H1 (cell line): ENCODE results near the gene LAIR1. TPM values are rescaled to one million over a fixed set of nuclear protein-coding genes. Genes with fewer than 3 reads are reported as not detected.
"Not testable (repeated sequence)": the region's sequence is repeated elsewhere in the genome, so short reads cannot be mapped to it uniquely, and the experiment has no call there.

Experiments used
- CTCF ChIA-PET: fragments of 300-600 bp; sonication (Branson Sonifier 250); formaldehyde crosslinking; loops from one replicate; lab custom pipeline; 2021; ENCODE audit not compliant: partially characterized antibody; lab: Charles Lee
- POLR2A ChIA-PET: fragments of 300-600 bp; sonication (Branson Sonifier 250); formaldehyde crosslinking; loops from one replicate; lab custom pipeline; 2021; ENCODE audit warnings: inconsistent platforms; ENCODE audit not compliant: partially characterized antibody; lab: Charles Lee
- DNase-seq, 2 experiments: peaks; one replicate each; pipeline versions ENCODE4 v3.0.0 to v3.0.0-alpha.2; 2010 to 2022; ENCODE audit warnings: low spot score in 2 of 2, low read depth in 1 of 2, mixed read lengths in 1 of 2
- FAIRE-seq: peaks from 2 replicates; lab custom pipeline; 2011; peaks lifted over from hg19 to GRCh38; lab: Jason Lieb, UNC
- H2AFZ ChIP-seq: 2 replicates; pipeline ENCODE4 v1.8.1; 2012; ENCODE audit warnings: low read length, inconsistent platforms
- H2AK5ac ChIP-seq: 2 replicates; pipeline ENCODE4 v1.6.1; 2013; ENCODE audit warnings: low read depth, low read length
- H2BK120ac ChIP-seq: replicated peaks from 2 replicates; pipeline ENCODE3; 2013; ENCODE audit warnings: low read depth, low read length, inconsistent platforms
- H2BK12ac ChIP-seq: 2 replicates; pipeline ENCODE4 v1.6.1; 2013; ENCODE audit warnings: low read depth, low read length
- H2BK15ac ChIP-seq: 2 replicates; pipeline ENCODE4 v1.6.1; 2013; ENCODE audit warnings: low read length
- H2BK20ac ChIP-seq: 2 replicates; pipeline ENCODE4 v1.6.1; 2013; ENCODE audit warnings: low read length
- H2BK5ac ChIP-seq: 2 replicates; pipeline ENCODE4 v1.6.1; 2013; ENCODE audit warnings: low read depth, low read length
- H3K14ac ChIP-seq: 2 replicates; pipeline ENCODE4 v1.6.1; 2013; ENCODE audit warnings: inconsistent platforms; ENCODE audit not compliant: insufficient read length
- H3K18ac ChIP-seq: 2 replicates; pipeline ENCODE4 v1.6.1; 2013; ENCODE audit warnings: low read length; ENCODE audit errors: extremely low read depth
- H3K23ac ChIP-seq: 2 replicates; pipeline ENCODE4 v1.6.1; 2013; ENCODE audit warnings: inconsistent platforms; ENCODE audit not compliant: insufficient read length
- H3K23me2 ChIP-seq: 2 replicates; pipeline ENCODE4 v1.6.1; 2013; ENCODE audit warnings: low read depth, low read length
- H3K27ac ChIP-seq: 2 replicates; pipeline ENCODE4 v1.6.1; 2011; ENCODE audit warnings: low read depth, low read length, inconsistent platforms
- H3K27me3 ChIP-seq, 4 experiments: replicated peaks in 1 of 4; 1 replicate in 1 of 4; 2 replicates in 3 of 4; pipeline versions ENCODE4 v1.6.1 to v1.8.1; 2011 to 2013; ENCODE audit warnings: low read length in 3 of 4, mild to moderate bottlenecking in 3 of 4, inconsistent platforms in 2 of 4, mixed read lengths in 2 of 4, moderate library complexity in 1 of 4; ENCODE audit not compliant: control insufficient read depth in 3 of 4, insufficient read depth in 3 of 4; ENCODE audit errors: extremely low read depth in 1 of 4
- H3K36me3 ChIP-seq, 4 experiments: 2 replicates each; pipeline versions ENCODE4 v1.6.1 to v1.8.1; 2011 to 2013; ENCODE audit warnings: mild to moderate bottlenecking in 4 of 4, low read length in 3 of 4, moderate library complexity in 2 of 4, control low read depth in 1 of 4, inconsistent platforms in 1 of 4; ENCODE audit not compliant: insufficient read depth in 4 of 4, control insufficient read depth in 2 of 4
- H3K4ac ChIP-seq: replicated peaks from 2 replicates; pipeline ENCODE3; 2013; ENCODE audit warnings: low read length, low read depth, mixed read lengths, inconsistent platforms; ENCODE audit not compliant: insufficient read length
- H3K4me1 ChIP-seq, 4 experiments: replicated peaks in 1 of 4; 1 replicate in 1 of 4; 2 replicates in 3 of 4; pipeline versions ENCODE4 v1.6.1 to v1.8.1; 2011 to 2013; ENCODE audit warnings: low read length in 3 of 4, inconsistent platforms in 2 of 4, mixed read lengths in 1 of 4; ENCODE audit not compliant: insufficient read depth in 4 of 4, control insufficient read depth in 3 of 4
- H3K4me2 ChIP-seq, 2 experiments: 2 replicates each; pipeline versions ENCODE4 v1.6.1 to v1.8.1; 2011 to 2013; ENCODE audit warnings: low read depth in 2 of 2, low read length in 2 of 2, control low read depth in 1 of 2, inconsistent platforms in 1 of 2, mild to moderate bottlenecking in 1 of 2; ENCODE audit not compliant: insufficient read depth in 1 of 2
- H3K4me3 ChIP-seq, 4 experiments: fragments of 200-600, 300-600 bp in 1 of 4; sonication (generic), shearing (Covaris generic), sonication (Bioruptor Twin) in 1 of 4; 2 replicates each; pipeline versions ENCODE4 v1.5.1 to v1.8.1; 2011 to 2016; ENCODE audit warnings: low read length in 4 of 4, low read depth in 3 of 4, control low read depth in 2 of 4, inconsistent platforms in 2 of 4, mild to moderate bottlenecking in 2 of 4, mixed read lengths in 1 of 4, moderate library complexity in 1 of 4; ENCODE audit not compliant: insufficient read depth in 2 of 4; ENCODE audit errors: extremely low read depth in 1 of 4
- H3K56ac ChIP-seq: replicated peaks from 2 replicates; pipeline ENCODE3; 2013; ENCODE audit warnings: low read depth, mild to moderate bottlenecking, mixed read lengths, low read length, inconsistent platforms; ENCODE audit not compliant: insufficient read length
- H3K79me1 ChIP-seq: 2 replicates; pipeline ENCODE4 v1.6.1; 2013; ENCODE audit warnings: low read depth, low read length, control low read depth
- H3K79me2 ChIP-seq, 2 experiments: 2 replicates each; pipeline versions ENCODE4 v1.6.1 to v1.8.1; 2012 to 2013; ENCODE audit warnings: low read length in 2 of 2, mild to moderate bottlenecking in 2 of 2, inconsistent platforms in 1 of 2; ENCODE audit not compliant: insufficient read depth in 2 of 2, control insufficient read depth in 1 of 2
- H3K9ac ChIP-seq, 4 experiments: replicated peaks in 1 of 4; 1 replicate in 1 of 4; 2 replicates in 3 of 4; pipeline versions ENCODE4 v1.6.1 to v1.8.1; 2011 to 2013; ENCODE audit warnings: low read depth in 3 of 4, low read length in 3 of 4, control low read depth in 2 of 4, mild to moderate bottlenecking in 2 of 4, moderate library complexity in 2 of 4, inconsistent platforms in 1 of 4; ENCODE audit errors: extremely low read depth in 1 of 4
- H3K9me3 ChIP-seq, 2 experiments: 2 replicates each; pipeline versions ENCODE4 v1.6.1 to v1.8.1; 2012 to 2013; ENCODE audit warnings: mild to moderate bottlenecking in 2 of 2, moderate library complexity in 2 of 2, control low read depth in 1 of 2, inconsistent platforms in 1 of 2, low read depth in 1 of 2, low read length in 1 of 2, mixed read lengths in 1 of 2; ENCODE audit not compliant: insufficient read depth in 2 of 2
- H4K20me1 ChIP-seq, 2 experiments: replicated peaks in 1 of 2; 2 replicates each; pipeline versions ENCODE3 to v1.8.1; 2011 to 2013; ENCODE audit warnings: inconsistent platforms in 2 of 2, low read length in 2 of 2, mild to moderate bottlenecking in 1 of 2; ENCODE audit not compliant: insufficient read depth in 2 of 2, control insufficient read depth in 1 of 2
- H4K5ac ChIP-seq: 2 replicates; pipeline ENCODE4 v1.6.1; 2013; ENCODE audit warnings: low read length, low read depth, mixed read lengths, inconsistent platforms; ENCODE audit not compliant: insufficient read length
- H4K8ac ChIP-seq: 2 replicates; pipeline ENCODE4 v1.8.0; 2013; ENCODE audit warnings: mild to moderate bottlenecking, moderate library complexity, low read length, inconsistent platforms; ENCODE audit not compliant: insufficient read depth; ENCODE audit errors: extremely low read depth
- H4K91ac ChIP-seq: replicated peaks from 2 replicates; pipeline ENCODE3; 2013; ENCODE audit warnings: low read length, mixed read lengths, inconsistent platforms; ENCODE audit not compliant: insufficient read length
- WGBS, 2 experiments: shearing (Covaris generic) in 1 of 2; methylation state at CpG; one replicate each; pipeline versions ENCODE4 v1.1.6 to v1.1.7; 2013 to 2015; ENCODE audit warnings: low lambda C conversion rate in 2 of 2, mixed read lengths in 2 of 2, inconsistent platforms in 1 of 2, low coverage in 1 of 2, missing lambda C conversion rate in 1 of 2; ENCODE audit not compliant: insufficient replicate concordance in 2 of 2, insufficient coverage in 1 of 2, insufficient read length in 1 of 2; ENCODE audit errors: extremely low coverage in 1 of 2, missing lambda C conversion rate in 1 of 2; 5-methylcytosine and 5-hydroxymethylcytosine counted together
- polyA plus RNA-seq, 7 experiments: library from polyadenylated mRNA; depleted of rRNA in 3 of 7; stranded (reverse) in 5 of 7; unstranded in 2 of 7; fragments of >200 nt in 5 of 7; fragments of 200-250 nt in 2 of 7; gene quantifications; 1 replicate in 5 of 7; 2 replicates in 1 of 7; 4 replicates in 1 of 7; pipeline versions ENCODE4 v1.2.1 to v1.2.3, GENCODE V29; 2011 to 2013; ENCODE audit warnings: missing spikeins in 2 of 7, mixed read lengths in 2 of 7
- total RNA-seq: library from RNA; stranded (reverse); fragmentation: NEBNext Ultra II Directional; extraction: Animal tissue kit (Norgen Biotek cat#: 25700); gene quantifications from 2 replicates; pipeline ENCODE4 v1.2.1, GENCODE V29; 2021

Gene LAIR1
- total and polyA plus RNA-seq, 2 of the 8 experiments (the other 6 are each of a cell fraction or from before 2014, with no cell fraction given): 0.18 TPM; not detected in 1

- WGBS, 2 experiments: 94% methylated on average over 10 of the region's 13 CpGs; no CpG with 5 or more reads in 1 of the 2 experiments
- H3K79me1 ChIP-seq, H3K4me2 ChIP-seq, H4K8ac ChIP-seq, H2BK120ac ChIP-seq, H2BK12ac ChIP-seq, H4K20me1 ChIP-seq, POLR2A ChIA-PET, H3K4me1 ChIP-seq, H3K9me3 ChIP-seq, H3K27me3 ChIP-seq, FAIRE-seq, H3K23me2 ChIP-seq, H2BK15ac ChIP-seq, H3K56ac ChIP-seq, H3K36me3 ChIP-seq, H3K4ac ChIP-seq, H3K18ac ChIP-seq, H3K27ac ChIP-seq, H3K79me2 ChIP-seq, H4K5ac ChIP-seq, H2AK5ac ChIP-seq, DNase-seq, H4K91ac ChIP-seq, H2AFZ ChIP-seq, H3K23ac ChIP-seq, H2BK5ac ChIP-seq, H3K4me3 ChIP-seq, H3K9ac ChIP-seq, H2BK20ac ChIP-seq, H3K14ac ChIP-seq: not testable (repeated sequence)
- CTCF ChIA-PET: interaction anchor here (1.1 to 2.1 kb wide), 2 partner anchors 9 to 133 kb away, joined by 4 to 15 read pairs; no protein-coding TSS in a partner anchor
Observed at GRCh38 chr19:54382041-54382440, 17.3 kb upstream of the LAIR1 start.
